Activated naive CD4-positive, alpha-beta T cell treated with anti-CD3 and anti-CD28 coated beads, Interleukin-2, amount 10 ng/mL, durations not matched to agents 7 days and 5 days (primary cell): ENCODE measurements around the gene PDE1C.
"Not testable (repeated sequence)": the region's sequence is repeated elsewhere in the genome, so short reads cannot be mapped to it uniquely, and the experiment has no call there.

ENCODE experiments used
- CTCF ChIA-PET: fragments of 350-600 bp; sonication (Branson Sonifier 250); formaldehyde crosslinking; loops from one replicate; lab custom pipeline; 2021; ENCODE audit warnings: antibody characterized with exemption; lab: Charles Lee
- DNase-seq: peaks from one replicate; pipeline ENCODE4 v3.0.0-alpha.2; 2020
- H3K27ac Mint-ChIP-seq: one replicate; pipeline ENCODE4 v1.8.0; 2021; ENCODE audit warnings: mild to moderate bottlenecking, moderate library complexity, mixed read lengths
- H3K27me3 Mint-ChIP-seq: one replicate; pipeline ENCODE4 v1.8.0; 2021; ENCODE audit warnings: mild to moderate bottlenecking, mixed read lengths
- H3K36me3 Mint-ChIP-seq: one replicate; pipeline ENCODE4 v1.8.0; 2021; ENCODE audit warnings: mixed read lengths
- H3K4me1 Mint-ChIP-seq: one replicate; pipeline ENCODE4 v1.8.0; 2021; ENCODE audit warnings: mixed read lengths
- H3K4me3 Mint-ChIP-seq: one replicate; pipeline ENCODE4 v1.8.0; 2021; ENCODE audit warnings: mild to moderate bottlenecking, moderate library complexity, mixed read lengths
- H3K9me3 Mint-ChIP-seq: one replicate; pipeline ENCODE4 v1.8.0; 2021; ENCODE audit warnings: mixed read lengths

The PDE1C gene

GRCh38 chr7:32089678-32090077 lies 19.5 kb upstream of the PDE1C start:
- no peak overlapping the region for H3K27ac Mint-ChIP-seq
- H3K4me1 Mint-ChIP-seq = no peaks in the 10 kb centered on the region
- CTCF ChIA-PET = no interaction called here
- H3K4me3 Mint-ChIP-seq = no peak overlapping the region
- H3K36me3 Mint-ChIP-seq = no peaks in the 10 kb centered on the region
- H3K9me3 Mint-ChIP-seq = no peaks in the 10 kb centered on the region
- DNase-seq = no peak
- H3K27me3 Mint-ChIP-seq = no peaks in the 10 kb centered on the region

GRCh38 chr7:32089256-32089655 lies 19.0 kb upstream of the PDE1C start:
- no peak for DNase-seq
- Mint-ChIP-seq H3K27me3 (no peaks in the 10 kb centered on the region), H3K27ac (no peak overlapping the region), H3K9me3 (no peaks in the 10 kb centered on the region), H3K4me1 (no peaks in the 10 kb centered on the region), H3K36me3 (no peaks in the 10 kb centered on the region), H3K4me3 (no peak overlapping the region)
- CTCF ChIA-PET = no interaction called here

DNA sequence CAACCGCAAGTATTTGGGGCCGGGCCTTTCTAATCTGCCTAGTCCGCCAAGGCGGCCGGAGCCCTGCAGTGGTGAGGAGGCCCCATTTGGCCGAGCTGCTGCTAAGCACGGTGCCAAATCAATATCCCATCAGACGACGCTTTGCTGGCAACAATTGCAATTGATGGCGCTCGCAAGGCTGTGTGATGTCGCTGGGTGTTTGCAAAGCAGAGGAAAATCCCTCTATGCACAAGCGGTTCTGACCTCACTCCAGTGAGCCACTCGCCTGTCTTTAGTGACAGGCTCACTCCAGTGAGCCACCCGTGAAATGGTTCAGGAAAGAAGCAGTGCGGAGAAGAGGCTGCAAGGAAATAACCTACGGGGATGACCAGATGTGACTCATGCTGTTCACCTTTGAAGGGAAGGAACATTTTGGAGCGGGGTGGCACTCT lies 18.3 kb upstream of the PDE1C start:
- H3K27me3 Mint-ChIP-seq = no peaks in the 10 kb centered on the region
- CTCF ChIA-PET = no interaction called here

DNA sequence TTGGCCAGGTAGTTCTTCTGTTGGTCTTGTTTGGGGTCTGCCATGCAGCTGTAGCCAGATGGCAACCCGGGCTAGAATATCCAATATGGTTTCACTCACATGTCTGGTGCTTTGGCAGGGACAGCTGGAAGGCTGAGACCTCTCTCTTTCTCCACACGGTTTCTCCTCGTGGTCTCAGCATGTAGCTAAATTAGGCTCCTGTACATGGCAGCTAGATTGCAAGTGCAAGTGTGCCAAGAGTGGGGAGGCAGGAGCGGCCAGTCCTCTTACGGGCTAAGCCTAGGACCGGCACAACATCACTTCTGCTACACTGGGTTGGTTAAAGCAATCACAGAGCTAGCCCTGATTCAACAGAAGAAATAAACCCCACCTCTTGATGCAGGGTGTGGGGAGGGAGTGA lies 9.3 kb upstream of the PDE1C start:
- Mint-ChIP-seq H3K27ac (no peak overlapping the region), H3K9me3 (peaks cover 2% of the 10 kb centered on the region), H3K27me3 (no peaks in the 10 kb centered on the region), H3K4me3 (no peak overlapping the region), H3K36me3 (no peaks in the 10 kb centered on the region), H3K4me1 (no peaks in the 10 kb centered on the region)
- DNase-seq = no peak
- CTCF ChIA-PET = no interaction called here

More for the DNA sequence above, 18.3 kb upstream of the PDE1C start:
- Mint-ChIP-seq H3K27ac (no peak overlapping the region), H3K4me1 (no peaks in the 10 kb centered on the region), H3K4me3 (no peak overlapping the region), H3K9me3 (no peaks in the 10 kb centered on the region), H3K36me3 (no peaks in the 10 kb centered on the region)
- DNase-seq = no peak

GRCh38 chr7:32078824-32079223 lies 8.6 kb upstream of the PDE1C start:
- Mint-ChIP-seq H3K4me3 (no peak overlapping the region), H3K36me3 (no peaks in the 10 kb centered on the region), H3K4me1 (no peaks in the 10 kb centered on the region), H3K9me3 (peaks cover 2% of the 10 kb centered on the region), H3K27me3 (no peaks in the 10 kb centered on the region), H3K27ac (no peak overlapping the region)
- DNase-seq = no peak
- CTCF ChIA-PET = no interaction called here

GRCh38 chr7:32077806-32078205 lies 7.6 kb upstream of the PDE1C start:
- no peak for DNase-seq
- H3K4me1 Mint-ChIP-seq = no peaks in the 10 kb centered on the region
- no peak overlapping the region for H3K4me3 Mint-ChIP-seq
- CTCF ChIA-PET = no interaction called here
- H3K27me3 Mint-ChIP-seq = no peaks in the 10 kb centered on the region
- no peaks in the 10 kb centered on the region for H3K36me3 Mint-ChIP-seq
- no peak overlapping the region for H3K27ac Mint-ChIP-seq
- H3K9me3 Mint-ChIP-seq = peaks cover 2% of the 10 kb centered on the region

DNA sequence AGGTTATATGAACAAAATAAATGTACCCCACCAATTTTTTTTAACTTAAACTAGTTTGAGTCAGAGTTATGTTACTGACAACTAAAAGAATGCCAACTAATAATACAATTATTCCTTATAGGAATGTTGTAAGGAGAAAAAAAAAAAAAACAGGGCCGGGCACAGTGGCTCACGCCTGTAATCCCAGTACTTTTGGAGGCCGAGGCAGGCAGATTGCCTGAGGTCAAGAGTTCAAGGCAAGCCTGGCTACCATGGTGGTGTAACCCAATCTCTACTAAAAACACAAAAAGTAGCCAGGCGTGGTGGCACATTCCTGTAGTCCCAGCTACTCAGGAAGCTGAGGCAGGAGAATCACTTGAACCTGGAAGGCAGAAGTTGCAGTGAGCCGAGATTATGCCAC lies 6.6 kb upstream of the PDE1C start:
- H3K4me1 Mint-ChIP-seq, H3K27me3 Mint-ChIP-seq, DNase-seq, H3K4me3 Mint-ChIP-seq, H3K36me3 Mint-ChIP-seq, CTCF ChIA-PET, H3K9me3 Mint-ChIP-seq, H3K27ac Mint-ChIP-seq: not testable (repeated sequence)

DNA sequence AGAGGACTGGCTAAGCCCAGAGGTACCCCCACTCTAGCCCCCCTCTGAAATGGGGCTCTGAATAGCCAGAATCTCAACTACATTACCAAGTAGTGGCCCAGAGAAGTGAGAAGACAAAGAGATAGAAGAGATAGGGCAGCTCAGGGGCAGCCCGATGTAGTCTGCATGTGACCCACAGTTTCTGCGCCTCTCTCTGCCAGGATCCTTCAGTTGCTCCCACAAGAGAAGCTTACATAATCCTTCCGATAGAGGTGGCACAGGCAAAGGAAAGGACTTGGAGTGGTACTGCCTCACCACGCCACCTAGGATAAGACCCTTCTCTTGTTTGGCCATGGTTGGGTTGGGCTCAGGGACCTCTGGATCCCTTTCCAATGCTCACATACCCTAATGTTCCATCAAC lies 5.4 kb upstream of the PDE1C start:
- CTCF ChIA-PET = no interaction called here

DNA sequence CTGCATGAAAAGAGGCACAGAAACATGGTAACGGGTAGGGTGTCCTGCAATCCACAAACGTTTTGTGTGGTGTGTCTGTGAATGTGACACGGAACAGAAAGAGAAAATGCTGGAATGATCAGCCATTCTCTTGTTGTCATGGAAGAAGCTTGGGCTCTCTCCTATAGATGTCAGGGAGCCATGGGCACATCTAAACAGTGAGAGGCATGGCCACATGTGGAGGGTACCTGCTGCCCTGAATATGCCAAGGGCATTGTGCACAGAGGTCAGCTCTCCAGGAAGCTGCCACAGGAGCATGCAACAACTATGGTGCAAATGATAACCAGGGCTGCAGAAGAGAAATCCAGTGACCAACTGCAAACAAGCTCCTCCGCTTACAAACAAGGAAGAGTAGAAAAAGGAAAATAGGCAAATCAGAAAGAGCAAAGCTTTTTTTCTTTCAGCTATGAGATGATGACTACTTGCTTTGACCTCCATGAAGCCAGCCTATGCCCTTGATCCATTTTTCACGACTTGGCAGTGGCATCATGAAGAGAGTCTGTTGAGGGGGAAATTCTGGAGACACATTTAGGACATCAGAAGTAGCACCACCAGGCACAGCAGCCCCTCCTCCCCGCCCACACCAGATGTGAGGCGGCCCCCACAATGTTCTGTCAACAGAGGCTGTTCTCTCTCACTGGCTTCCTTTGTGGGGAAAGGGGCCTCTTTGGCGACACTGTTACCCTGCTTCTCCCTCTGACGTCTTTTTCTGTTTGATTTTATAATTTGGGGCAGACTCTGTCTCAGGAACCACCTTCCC lies 4.8 kb upstream of the PDE1C start:
- H3K4me3 Mint-ChIP-seq = no peak overlapping the region
- CTCF ChIA-PET = no interaction called here
- no peak overlapping the region for H3K27ac Mint-ChIP-seq
- no peaks in the 10 kb centered on the region for H3K36me3 Mint-ChIP-seq
- H3K4me1 Mint-ChIP-seq = no peaks in the 10 kb centered on the region
- H3K9me3 Mint-ChIP-seq = no peaks in the 10 kb centered on the region
- no peak for DNase-seq
- peaks cover 17% of the 10 kb centered on the region for H3K27me3 Mint-ChIP-seq

More for the DNA sequence above, 5.4 kb upstream of the PDE1C start:
- Mint-ChIP-seq H3K9me3 (no peaks in the 10 kb centered on the region), H3K36me3 (no peaks in the 10 kb centered on the region), H3K27ac (no peak overlapping the region), H3K27me3 (peaks cover 10% of the 10 kb centered on the region), H3K4me1 (no peaks in the 10 kb centered on the region), H3K4me3 (no peak overlapping the region)
- no peak for DNase-seq

- Mint-ChIP-seq H3K27ac (no peak overlapping the region), H3K4me1 (no peaks in the 10 kb centered on the region), H3K9me3 (no peaks in the 10 kb centered on the region), H3K4me3 (no peak overlapping the region), H3K27me3 (peaks cover 23% of the 10 kb centered on the region), H3K36me3 (no peaks in the 10 kb centered on the region)
- no peak for DNase-seq
- CTCF ChIA-PET = no interaction called here
Measured at GRCh38 chr7:32073533-32073932, 3.3 kb upstream of the PDE1C start.

DNA sequence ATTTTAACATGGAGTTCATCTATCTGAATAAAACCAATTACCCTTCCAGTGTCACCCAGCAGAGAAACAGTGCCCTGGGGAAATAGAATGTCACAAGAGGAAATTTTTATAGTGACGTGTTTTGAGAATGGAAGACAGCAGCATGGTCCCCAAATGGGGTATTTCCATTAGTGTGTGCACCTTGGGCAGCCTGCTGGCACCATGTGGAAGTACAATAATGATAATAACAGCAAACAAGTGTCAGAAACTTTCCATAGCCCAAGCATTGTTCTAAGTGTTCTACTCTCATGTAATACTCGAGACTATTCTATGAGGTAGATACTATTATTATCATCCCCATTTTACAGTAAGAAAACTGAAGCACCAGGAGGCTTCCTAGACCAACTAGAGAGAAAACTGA lies 2.2 kb upstream of the PDE1C start:
- no peaks in the 10 kb centered on the region for H3K36me3 Mint-ChIP-seq
- no peak overlapping the region for H3K27ac Mint-ChIP-seq
- H3K27me3 Mint-ChIP-seq = peaks cover 23% of the 10 kb centered on the region
- CTCF ChIA-PET = no interaction called here
- no peak for DNase-seq
- H3K4me1 Mint-ChIP-seq = no peaks in the 10 kb centered on the region
- no peak overlapping the region for H3K4me3 Mint-ChIP-seq
- H3K9me3 Mint-ChIP-seq = no peaks in the 10 kb centered on the region

DNA sequence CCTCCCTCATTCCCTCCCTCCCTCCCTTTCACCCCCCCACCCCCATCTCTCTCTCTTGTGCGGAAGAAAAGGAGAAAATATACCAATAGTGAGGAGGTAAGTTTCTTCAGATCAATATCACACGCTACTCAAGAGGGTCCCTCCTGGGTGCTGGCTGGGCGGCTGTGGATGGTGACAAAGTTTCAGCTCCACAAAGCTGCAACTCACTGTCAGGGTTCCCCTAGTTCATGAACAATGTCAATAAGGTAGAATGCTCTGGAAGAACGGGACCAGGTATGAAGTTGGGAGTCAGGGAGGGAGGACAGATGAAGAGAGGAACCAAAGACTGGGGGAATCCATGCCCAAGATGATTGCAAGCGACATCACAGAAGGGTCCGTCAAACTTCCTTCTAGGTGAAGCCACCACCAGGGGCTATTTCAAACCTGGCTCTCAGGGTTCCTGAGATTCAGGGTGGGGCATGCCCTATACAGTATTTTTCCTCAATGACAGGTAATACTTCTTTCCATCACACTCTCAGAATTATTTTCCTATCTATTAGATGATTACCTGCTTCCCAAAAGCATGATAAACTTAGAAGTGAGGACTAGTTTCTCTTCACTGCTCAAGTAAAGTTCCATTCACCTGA lies 1.4 kb upstream of the PDE1C start:
- no peaks in the 10 kb centered on the region for H3K9me3 Mint-ChIP-seq
- no peaks in the 10 kb centered on the region for H3K36me3 Mint-ChIP-seq
- no peaks in the 10 kb centered on the region for H3K4me1 Mint-ChIP-seq
- H3K27me3 Mint-ChIP-seq = peaks cover 23% of the 10 kb centered on the region
- no peak overlapping the region for H3K4me3 Mint-ChIP-seq
- H3K27ac Mint-ChIP-seq = no peak overlapping the region
- DNase-seq = no peak
- CTCF ChIA-PET = no interaction called here

- no peak for DNase-seq
- H3K27me3 Mint-ChIP-seq = peaks cover 23% of the 10 kb centered on the region
- CTCF ChIA-PET = no interaction called here
Measured at GRCh38 chr7:32070051-32070405, 179 bp downstream of the PDE1C start.

DNA sequence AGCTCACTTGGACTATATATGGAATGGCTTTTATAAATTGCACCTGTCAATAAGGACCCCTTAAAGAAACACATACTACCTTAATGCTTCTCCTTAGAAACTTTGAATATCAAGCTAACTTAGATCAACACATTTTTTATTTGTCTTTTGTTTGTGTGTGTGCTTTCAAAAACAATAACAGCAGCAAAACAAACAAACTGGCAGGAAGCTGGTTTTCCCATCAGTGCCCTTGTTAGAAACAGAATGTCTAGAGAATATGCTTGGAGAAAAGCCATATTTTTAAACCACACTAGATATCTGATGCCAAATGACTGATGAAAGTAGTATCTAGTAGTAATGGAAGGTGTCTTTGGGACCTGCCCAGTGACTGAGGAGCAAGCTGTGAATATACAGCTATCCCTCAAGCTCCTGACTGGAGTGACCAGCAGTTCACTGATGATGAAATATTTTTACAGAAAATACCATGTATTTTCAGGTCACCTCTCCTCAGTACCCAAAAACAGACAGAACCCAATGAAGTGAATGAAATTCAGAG lies 1.0 kb downstream of the PDE1C start:
- Mint-ChIP-seq H3K4me1 (no peaks in the 10 kb centered on the region), H3K27me3 (peaks cover 23% of the 10 kb centered on the region), H3K27ac (no peak overlapping the region), H3K36me3 (no peaks in the 10 kb centered on the region), H3K4me3 (no peak overlapping the region), H3K9me3 (no peaks in the 10 kb centered on the region)
- CTCF ChIA-PET = no interaction called here
- no peak for DNase-seq

More at GRCh38 chr7:32070051-32070405, 179 bp downstream of the PDE1C start:
- Mint-ChIP-seq H3K27ac (no peak overlapping the region), H3K36me3 (no peaks in the 10 kb centered on the region), H3K9me3 (no peaks in the 10 kb centered on the region), H3K4me3 (no peak overlapping the region), H3K4me1 (no peaks in the 10 kb centered on the region)
